ENCODE data around the gene RAB23.

DNA sequence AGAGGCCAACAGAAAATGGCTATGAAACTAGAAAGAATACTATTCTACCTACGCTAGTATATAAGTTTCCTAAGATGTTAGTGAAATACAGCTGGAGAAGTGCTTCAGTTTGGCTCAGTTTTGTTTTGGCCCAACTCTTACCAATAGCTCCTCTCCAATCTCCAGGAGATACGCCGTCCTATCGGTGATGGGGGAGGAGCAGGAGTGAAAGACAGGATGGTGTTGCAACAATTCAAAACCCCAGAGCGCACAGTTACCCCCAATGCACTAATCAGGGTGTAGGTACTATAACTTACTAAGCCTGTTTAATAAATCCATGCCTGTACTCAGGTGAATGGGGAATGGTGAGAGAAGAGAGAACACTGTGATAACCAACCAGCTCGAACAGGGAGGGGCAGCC, 24.2 kb upstream of the RAB23 start:
- TF ChIP-seq ZFX (CRISPR knock-in tag; IDR thresholded peaks at IDR 0.05) (no peak), FOXM1 (IDR thresholded peaks at IDR 0.05; ENCODE audit: low read depth) (no peak), FOXM1 (CRISPR knock-in tag; IDR thresholded peaks at IDR 0.05; ENCODE audit: low read depth) (no peak), ZNF274 (IDR thresholded peaks at IDR 0.05; ENCODE audit: borderline replicate concordance, low read depth, low read length) (no peak), SIN3A (IDR thresholded peaks at IDR 0.05; ENCODE audit: borderline replicate concordance in 2 of 2, control insufficient read depth in 1 of 2, low read depth in 2 of 2, low read length in 2 of 2) (no peak), JUND (IDR thresholded peaks at IDR 0.05; ENCODE audit: borderline replicate concordance, low read depth, low read length) (no peak), JUND (tag; IDR thresholded peaks at IDR 0.05; ENCODE audit: borderline replicate concordance, low read depth, low read length) (no peak)
- TF ChIP-seq, protein P1, sequence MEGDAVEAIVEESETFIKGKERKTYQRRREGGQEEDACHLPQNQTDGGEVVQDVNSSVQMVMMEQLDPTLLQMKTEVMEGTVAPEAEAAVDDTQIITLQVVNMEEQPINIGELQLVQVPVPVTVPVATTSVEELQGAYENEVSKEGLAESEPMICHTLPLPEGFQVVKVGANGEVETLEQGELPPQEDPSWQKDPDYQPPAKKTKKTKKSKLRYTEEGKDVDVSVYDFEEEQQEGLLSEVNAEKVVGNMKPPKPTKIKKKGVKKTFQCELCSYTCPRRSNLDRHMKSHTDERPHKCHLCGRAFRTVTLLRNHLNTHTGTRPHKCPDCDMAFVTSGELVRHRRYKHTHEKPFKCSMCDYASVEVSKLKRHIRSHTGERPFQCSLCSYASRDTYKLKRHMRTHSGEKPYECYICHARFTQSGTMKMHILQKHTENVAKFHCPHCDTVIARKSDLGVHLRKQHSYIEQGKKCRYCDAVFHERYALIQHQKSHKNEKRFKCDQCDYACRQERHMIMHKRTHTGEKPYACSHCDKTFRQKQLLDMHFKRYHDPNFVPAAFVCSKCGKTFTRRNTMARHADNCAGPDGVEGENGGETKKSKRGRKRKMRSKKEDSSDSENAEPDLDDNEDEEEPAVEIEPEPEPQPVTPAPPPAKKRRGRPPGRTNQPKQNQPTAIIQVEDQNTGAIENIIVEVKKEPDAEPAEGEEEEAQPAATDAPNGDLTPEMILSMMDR (IDR thresholded peaks at IDR 0.05 in 2 of 3, conservative IDR thresholded peaks at IDR 0.05 in 1 of 3; ENCODE audit: insufficient read depth in 2 of 3, low read depth in 1 of 3, low read length in 3 of 3): no peak
- TF ChIP-seq, protein P2, sequence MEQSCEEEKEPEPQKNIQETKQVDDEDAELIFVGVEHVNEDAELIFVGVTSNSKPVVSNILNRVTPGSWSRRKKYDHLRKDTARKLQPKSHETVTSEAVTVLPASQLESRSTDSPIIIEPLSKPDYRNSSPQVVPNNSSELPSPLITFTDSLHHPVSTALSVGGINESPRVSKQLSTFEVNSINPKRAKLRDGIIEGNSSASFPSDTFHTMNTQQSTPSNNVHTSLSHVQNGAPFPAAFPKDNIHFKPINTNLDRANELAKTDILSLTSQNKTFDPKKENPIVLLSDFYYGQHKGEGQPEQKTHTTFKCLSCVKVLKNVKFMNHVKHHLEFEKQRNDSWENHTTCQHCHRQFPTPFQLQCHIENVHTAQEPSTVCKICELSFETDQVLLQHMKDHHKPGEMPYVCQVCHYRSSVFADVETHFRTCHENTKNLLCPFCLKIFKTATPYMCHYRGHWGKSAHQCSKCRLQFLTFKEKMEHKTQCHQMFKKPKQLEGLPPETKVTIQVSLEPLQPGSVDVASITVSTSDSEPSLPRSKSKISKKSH (CRISPR knock-in tag; IDR thresholded peaks at IDR 0.05): no peak

Measured in K562 (cell line).